Activated CD4-positive, alpha-beta T cell treated with anti-CD3 and anti-CD28 coated beads, Interleukin-10, Interleukin-2, amounts not matched to agents 100 ng/mL and 50 ng/mL, durations not matched to agents 16 hours and 8 hours (primary cell): Measurements from ENCODE around the gene PNKP.

Source experiments
- DNase-seq: peaks from one replicate; pipeline ENCODE4 v3.0.0-alpha.2; 2020

The PNKP gene

GRCh38 chr19:49866933-49867782, at the start of gene PNKP:
Gene PNKP, minus strand, starts transcription at chr19:49867576. Its CDS starts 372 bp downstream, at chr19:49867204.
- DNase-seq, result peak; percentile 88

- no peak for DNase-seq
Observed at GRCh38 chr19:49915271-49915670, 47.9 kb upstream of the PNKP start.

- no peak for DNase-seq
Observed at GRCh38 chr19:49913720-49914119, 46.3 kb upstream of the PNKP start.

- DNase-seq, result no peak
Observed at GRCh38 chr19:49912965-49913685, 45.7 kb upstream of the PNKP start.

GRCh38 chr19:49911381-49912145, 44.2 kb upstream of the PNKP start:
- DNase-seq, result peak; percentile 61

GRCh38 chr19:49910179-49910578, 42.8 kb upstream of the PNKP start:
- DNase-seq, result no peak

GRCh38 chr19:49908480-49909420, 41.4 kb upstream of the PNKP start:
- DNase-seq, result no peak

- no peak for DNase-seq
Observed at GRCh38 chr19:49907745-49908446, 40.5 kb upstream of the PNKP start.

GRCh38 chr19:49906879-49907564, 39.6 kb upstream of the PNKP start:
- DNase-seq, result no peak

GRCh38 chr19:49904136-49904535, 36.8 kb upstream of the PNKP start:
- no peak for DNase-seq

- peak; percentile 83 for DNase-seq
Observed at GRCh38 chr19:49896863-49897621, 29.7 kb upstream of the PNKP start, which contains the start of gene IL4I1. Gene IL4I1, minus strand, starts transcription at chr19:49896887. Its CDS starts 727 bp downstream, at chr19:49896160.

GRCh38 chr19:49895566-49896297, 28.4 kb upstream of the PNKP start:
- no peak for DNase-seq

GRCh38 chr19:49894879-49895565, 27.6 kb upstream of the PNKP start:
- peak; percentile 74 for DNase-seq

GRCh38 chr19:49894011-49894664, 26.8 kb upstream of the PNKP start:
- DNase-seq, result no peak

- DNase-seq, result no peak
Observed at GRCh38 chr19:49892716-49893115, 25.3 kb upstream of the PNKP start.

GRCh38 chr19:49891393-49891792, 24.0 kb upstream of the PNKP start:
- DNase-seq, result no peak

- peak; percentile 61 for DNase-seq
Observed at GRCh38 chr19:49890349-49891311, 23.3 kb upstream of the PNKP start.
